Pancreas (tissue), 10 donors: Measurements from ENCODE around the gene RASSF4. TPM values are rescaled to one million over a fixed set of nuclear protein-coding genes. Genes with fewer than 3 reads are reported as not detected.
A peak's percentile ranks its signal among the peaks of the same experiment; 100 is the strongest.

Experiments
- ATAC-seq, 4 donors: fragments of 200-7000 bp; cut with Tn5 transposase; one replicate each; pipeline versions ENCODE4 v1.8.0 to v1.9.1; 2020; ENCODE audit warnings: mild to moderate bottlenecking in 4 of 4, moderate library complexity in 4 of 4
- DNase-seq, 6 donors: peaks; one replicate each; pipeline ENCODE4 v3.0.0-alpha.2; 2020
- FAIRE-seq: peaks from 2 replicates; lab custom pipeline; 2012; peaks lifted over from hg19 to GRCh38; lab: Jason Lieb, UNC
- H3K27ac ChIP-seq, 4 donors: fragments of 200-600 bp; sonication (generic); 1 replicate in 3 of 4; 2 replicates in 1 of 4; pipeline versions ENCODE4 v1.5.0 to v1.8.0; 2020
- H3K27me3 ChIP-seq, 4 donors: fragments of 200-600 bp; one replicate each; pipeline ENCODE4 v1.8.0; 2021
- H3K36me3 ChIP-seq, 3 donors: fragments of 200-600 bp; sonication (generic) in 1 of 3; one replicate each; pipeline versions ENCODE4 v1.5.0 to v1.8.0; 2020 to 2021
- H3K4me1 ChIP-seq, 3 donors: fragments of 200-600 bp; one replicate each; pipeline ENCODE4 v1.8.0; 2021
- H3K4me3 ChIP-seq, 4 donors: fragments of 200-600 bp; sonication (generic) in 2 of 4; one replicate each; pipeline versions ENCODE4 v1.5.0 to v1.8.0; 2020 to 2021
- H3K9me3 ChIP-seq, 4 donors: fragments of 200-600 bp; one replicate each; pipeline ENCODE4 v1.8.0; 2021
- CTCF ChIP-seq, 4 donors: fragments of 200-600 bp; sonication (generic) in 3 of 4; IDR thresholded peaks; one replicate each; pipeline versions ENCODE4 v1.5.0 to v1.8.0; 2021; ENCODE audit warnings: antibody characterized with exemption in 4 of 4
- WGBS, 2 donors: extraction: QIAGEN DNeasy Blood & Tissue Kit; methylation state at CpG; one replicate each; pipeline ENCODE4 v1.1.7; 2013; 5-methylcytosine and 5-hydroxymethylcytosine counted together
- intact Hi-C, 3 donors: fragments of 100-400 bp; cut with DNase I; formaldehyde crosslinking; loops; one replicate each; pipeline versions ENCODE4 v1.11.1 to v1.14.2; 2022
- polyA plus RNA-seq, 2 donors: library from polyadenylated mRNA; stranded (reverse); fragments of 200-250 nt; gene quantifications; one replicate each; pipeline ENCODE4 v1.2.3, GENCODE V29; 2013
- total RNA-seq, 6 donors: library from RNA; stranded (reverse); fragmentation: NEBNext Ultra II Directional in 4 of 6; extraction: Animal tissue kit (Norgen Biotek cat#: 25700) in 4 of 6; gene quantifications; one replicate each; pipeline versions ENCODE4 v1.2.1 to v1.2.4, GENCODE V29; 2021 to 2023
- donor health status: healthy with polysubstance abuse.
- donor health status: DM: no; HTN: no; CAD: no; lungs with moderate emphysema.
- donor health status: DM: no; HTN: no; CAD: no.
- donor health status: control.
- donor health status: control.
- donor health status: Bipolar disorder and iron deficiency.
- donor health status: DM: yes; HTN: yes; CAD: no.
- donor health status: DM: no; HTN: no; CAD: no.
- donor health status: DM: no; HTN: no; CAD: no.
- donor health status: DM: yes; HTN: yes; CAD: no.

RASSF4 gene
- total and polyA plus RNA-seq, 8 donors, result 13.9 to 100 (median 37.8) TPM

GRCh38 chr10:44944354-44944753 lies 15.2 kb upstream of the RASSF4 start:
- WGBS, 2 donors, result 0 to 87% methylated on average over 1 of the region's 1 CpG
- intact Hi-C loops, result no loop called here
- Histone ChIP-seq H3K4me1 (peaks cover 0 to 8% (median 0%) of the 10 kb centered on the region in 3 donors), H3K36me3 (no peaks in the 10 kb centered on the region), H3K27ac (no peak overlapping the region), H3K4me3 (no peak overlapping the region), H3K27me3 (no peaks in the 10 kb centered on the region), H3K9me3 (no peaks in the 10 kb centered on the region)
- no peak for ATAC-seq
- no peak for FAIRE-seq
- DNase-seq, result no peak
- no peak for TF ChIP-seq CTCF (IDR thresholded peaks at IDR 0.05)

- intact Hi-C loops, result no loop called here
- H3K4me1 ChIP-seq, result peaks cover 0 to 8% (median 0%) of the 10 kb centered on the region in 3 donors
- 74 to 77% methylated on average over 2 of the region's 2 CpGs for WGBS, 2 donors
- H3K9me3 ChIP-seq, result no peaks in the 10 kb centered on the region
- H3K36me3 ChIP-seq, result no peaks in the 10 kb centered on the region
- DNase-seq (peak in 1 of 6 donors; percentile 8), FAIRE-seq (no peak), ATAC-seq (peak in 3 of 4 donors; percentile 8 to 34 (median 14))
- H3K27me3 ChIP-seq, result no peaks in the 10 kb centered on the region
- no peak overlapping the region for H3K27ac ChIP-seq
- TF ChIP-seq CTCF (IDR thresholded peaks at IDR 0.05), result no peak
- H3K4me3 ChIP-seq, result no peak overlapping the region
These were observed 13.4 kb upstream of the RASSF4 start for GRCh38 chr10:44946205-44946604.

GRCh38 chr10:44947371-44948152 lies 12.0 kb upstream of the RASSF4 start:
- no peaks in the 10 kb centered on the region for H3K9me3 ChIP-seq
- intact Hi-C loops, result no loop called here
- no peak overlapping the region for H3K4me3 ChIP-seq
- FAIRE-seq (no peak), DNase-seq (peak in 1 of 6 donors; percentile 29), ATAC-seq (peak in 2 of 4 donors; percentile 64 to 82)
- H3K4me1 ChIP-seq, result peaks cover 0 to 8% (median 0%) of the 10 kb centered on the region in 3 donors
- WGBS, 2 donors, result 76 to 78% methylated on average over 6 of the region's 6 CpGs
- no peaks in the 10 kb centered on the region for H3K27me3 ChIP-seq
- no peak for TF ChIP-seq CTCF (IDR thresholded peaks at IDR 0.05)
- peak overlapping the region in 1 of 4 donors; percentile 44 for H3K27ac ChIP-seq
- H3K36me3 ChIP-seq, result no peaks in the 10 kb centered on the region

GRCh38 chr10:44948642-44949041 lies 11.0 kb upstream of the RASSF4 start:
- no peaks in the 10 kb centered on the region for H3K9me3 ChIP-seq
- H3K4me1 ChIP-seq, result peaks cover 0 to 8% (median 0%) of the 10 kb centered on the region in 3 donors
- no peak overlapping the region for H3K4me3 ChIP-seq
- no peaks in the 10 kb centered on the region for H3K27me3 ChIP-seq
- no peaks in the 10 kb centered on the region for H3K36me3 ChIP-seq
- DNase-seq (no peak), FAIRE-seq (no peak), ATAC-seq (peak in 1 of 4 donors; percentile 21)
- peak overlapping the region in 1 of 4 donors; percentile 44 for H3K27ac ChIP-seq
- WGBS, 2 donors, result 80 to 93% methylated on average over 1 of the region's 1 CpG
- no peak for TF ChIP-seq CTCF (IDR thresholded peaks at IDR 0.05)
- intact Hi-C loops, result no loop called here
